AG09309 (cell line): ENCODE measurements around the gene ACTR2.
"Not testable (repeated sequence)": the region's sequence is repeated elsewhere in the genome, so short reads cannot be mapped to it uniquely, and the experiment has no call there.

Experiments used
- DNase-seq: peaks from one replicate; pipeline ENCODE4 v3.0.0-alpha.2; 2010; ENCODE audit warnings: low read depth
- H3K4me3 ChIP-seq: 2 replicates; pipeline ENCODE4 v1.5.1; 2011; ENCODE audit warnings: mild to moderate bottlenecking, low read depth, low read length, moderate library complexity; ENCODE audit not compliant: control insufficient read depth
- CTCF ChIP-seq: IDR thresholded peaks from 2 replicates; pipeline ENCODE4 v1.5.1; 2011; ENCODE audit warnings: mild to moderate bottlenecking, low read depth, low read length, inconsistent platforms; ENCODE audit not compliant: insufficient read depth, control insufficient read depth; ENCODE audit errors: missing control alignments

The ACTR2 gene

GRCh38 chr2:65252640-65253039 lies 25.0 kb downstream of the ACTR2 start:
- no peak for DNase-seq
- no peak overlapping the region for H3K4me3 ChIP-seq
- no peak for TF ChIP-seq CTCF

GRCh38 chr2:65255356-65255755 lies 27.7 kb downstream of the ACTR2 start:
- DNase-seq, result no peak
- TF ChIP-seq CTCF, result no peak
- H3K4me3 ChIP-seq, result no peak overlapping the region

- DNase-seq, result no peak
- no peak overlapping the region for H3K4me3 ChIP-seq
- peak; percentile 12 for TF ChIP-seq CTCF
Measured at GRCh38 chr2:65256054-65256453, 28.4 kb downstream of the ACTR2 start.

GRCh38 chr2:65257866-65258265 lies 30.2 kb downstream of the ACTR2 start:
- not testable (repeated sequence) for H3K4me3 ChIP-seq, DNase-seq

GRCh38 chr2:65261676-65262075 lies 34.0 kb downstream of the ACTR2 start:
- no peak for TF ChIP-seq CTCF
- DNase-seq, result no peak
- H3K4me3 ChIP-seq, result no peak overlapping the region

- DNase-seq, result no peak
- no peak overlapping the region for H3K4me3 ChIP-seq
- no peak for TF ChIP-seq CTCF
Measured at GRCh38 chr2:65263262-65263661, 35.6 kb downstream of the ACTR2 start.

- no peak for TF ChIP-seq CTCF
- H3K4me3 ChIP-seq, result no peak overlapping the region
- DNase-seq, result no peak
Measured at GRCh38 chr2:65263986-65264385, 36.4 kb downstream of the ACTR2 start.
